Measurements from ENCODE around the gene NDUFC1. TPM values are rescaled to one million over a fixed set of nuclear protein-coding genes. Genes with fewer than 3 reads are reported as not detected.

Gene NDUFC1
- total and polyA plus RNA-seq, 5 experiments from 2014 or later, result 28.1 to 163 (median 137) TPM

- peak; percentile 1 to 3 for ATAC-seq
- Mint-ChIP-seq H3K4me3 (peak overlapping the region; percentile 91 to 99 (median 98)), H3K27me3 (no peaks in the 10 kb centered on the region), H3K27ac (peak overlapping the region; percentile 96 to 99 (median 99)), H3K4me1 (peaks cover 5 to 47% (median 35%) of the 10 kb centered on the region in 4 donors), H3K36me3 (peaks cover 3 to 32% (median 5%) of the 10 kb centered on the region in 3 donors), H3K9me3 (no peaks in the 10 kb centered on the region)
- POLR2A ChIA-PET, result interaction anchor here (0.6 to 1.7 kb wide), 9 partner anchors 15 to 279 kb away, joined by 4 to 7 read pairs (median 4); partner anchors contain the start of gene ELF2
- no peak for DNase-seq
Measured at GRCh38 chr4:139295942-139296299, 6.4 kb downstream of the NDUFC1 start.

DNA sequence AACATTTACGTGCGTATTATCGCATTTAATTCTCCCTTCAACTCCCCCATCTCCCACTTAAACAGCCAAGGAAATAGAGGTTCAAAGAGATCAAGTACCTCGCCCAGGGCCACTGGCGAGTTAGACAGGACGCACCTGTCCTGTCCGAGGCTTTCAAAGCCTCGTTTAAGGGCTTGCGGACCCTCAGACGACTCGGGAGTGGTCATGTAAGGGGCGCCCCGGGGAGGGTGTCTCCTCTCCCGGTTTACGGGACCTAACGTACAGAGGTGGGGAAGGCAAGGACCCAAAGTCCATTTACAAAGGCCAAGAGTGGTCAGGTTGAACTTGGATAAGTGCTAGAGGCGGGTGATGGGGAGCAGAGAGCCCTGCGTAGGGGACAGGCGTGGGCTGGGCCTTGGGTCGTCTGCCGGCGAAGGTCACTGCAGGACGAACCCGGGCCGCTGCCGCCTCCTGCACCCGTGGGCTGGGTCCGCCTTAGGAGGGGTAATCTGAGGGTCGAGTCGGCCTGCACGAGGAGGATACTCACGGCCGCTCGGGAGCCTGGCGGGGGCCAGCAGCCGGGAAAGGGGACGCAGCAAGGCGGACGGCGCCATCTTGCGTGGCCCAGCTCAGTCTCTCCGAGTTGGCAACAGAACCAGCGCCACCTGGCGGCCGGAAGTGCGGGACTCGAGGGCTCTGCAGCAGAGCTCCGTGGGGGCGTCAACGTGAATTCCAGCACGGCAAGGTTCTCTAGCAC is 6.9 kb downstream of the NDUFC1 start:
- ATAC-seq (peak; percentile 95 to 96), DNase-seq (peak; percentile 90 to 99 (median 96))
- POLR2A ChIA-PET, result interaction anchor here (0.6 to 1.7 kb wide), 10 partner anchors 10 to 279 kb away, joined by 3 to 7 read pairs (median 4); partner anchors contain the start of gene ELF2
- Mint-ChIP-seq H3K4me1 (peaks cover 1 to 42% (median 30%) of the 10 kb centered on the region in 4 donors), H3K27me3 (no peaks in the 10 kb centered on the region), H3K36me3 (peaks cover 3 to 35% (median 5%) of the 10 kb centered on the region in 3 donors), H3K4me3 (peak overlapping the region; percentile 91 to 99 (median 98)), H3K9me3 (no peaks in the 10 kb centered on the region), H3K27ac (peak overlapping the region; percentile 96 to 99 (median 99))

DNA sequence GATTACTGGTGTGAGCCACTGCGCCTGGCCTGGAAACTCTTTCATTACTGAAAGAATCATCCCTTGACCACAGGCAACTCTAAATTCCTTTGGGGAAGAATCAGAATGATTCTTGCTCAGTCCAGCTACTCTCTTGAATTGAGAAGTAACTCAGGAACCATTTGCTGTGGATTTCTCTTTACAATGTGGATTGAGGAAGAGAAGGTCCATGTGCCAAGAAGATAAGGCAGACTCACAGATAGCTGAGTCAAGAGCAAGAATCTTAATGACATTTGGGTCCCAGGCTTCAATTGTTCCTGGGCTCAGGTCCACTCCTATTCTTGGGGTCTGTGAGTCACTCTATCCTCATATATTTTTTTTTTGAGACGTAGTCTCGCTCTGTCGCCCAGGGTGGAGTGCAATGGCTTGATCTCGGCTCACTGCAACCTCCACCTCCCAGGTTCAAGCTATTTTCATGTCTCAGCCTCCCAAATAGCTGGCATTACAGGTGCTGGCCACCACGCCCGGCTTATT is 16.0 kb downstream of the NDUFC1 start:
- Mint-ChIP-seq H3K36me3 (peaks cover 5 to 38% (median 17%) of the 10 kb centered on the region in 3 donors), H3K4me3 (no peak overlapping the region), H3K27ac (peak overlapping the region in 1 of 10 donors; percentile 44), H3K27me3 (peaks cover 0 to under 1% (median 0%) of the 10 kb centered on the region in 5 donors), H3K9me3 (peaks cover 0 to 12% (median 2%) of the 10 kb centered on the region in 9 donors), H3K4me1 (peaks cover 0 to 3% (median 1%) of the 10 kb centered on the region in 4 donors)
- DNase-seq (no peak), ATAC-seq (no peak)
- POLR2A ChIA-PET, result interaction anchor here (1.4 kb wide), 1 partner anchor 9 kb away, joined by 3 read pairs; no protein-coding TSS in a partner anchor

GRCh38 chr4:139282721-139283075 is 19.6 kb downstream of the NDUFC1 start:
- Mint-ChIP-seq H3K4me1 (peaks cover 10 to 19% (median 19%) of the 10 kb centered on the region in 4 donors), H3K4me3 (no peak overlapping the region), H3K36me3 (peaks cover 4 to 11% (median 5%) of the 10 kb centered on the region in 3 donors), H3K27ac (no peak overlapping the region), H3K27me3 (peaks cover 9 to 26% (median 12%) of the 10 kb centered on the region in 5 donors), H3K9me3 (peaks cover 0 to 12% (median 2%) of the 10 kb centered on the region in 9 donors)
- ATAC-seq (no peak), DNase-seq (no peak)
- POLR2A ChIA-PET, result no interaction called here

DNA sequence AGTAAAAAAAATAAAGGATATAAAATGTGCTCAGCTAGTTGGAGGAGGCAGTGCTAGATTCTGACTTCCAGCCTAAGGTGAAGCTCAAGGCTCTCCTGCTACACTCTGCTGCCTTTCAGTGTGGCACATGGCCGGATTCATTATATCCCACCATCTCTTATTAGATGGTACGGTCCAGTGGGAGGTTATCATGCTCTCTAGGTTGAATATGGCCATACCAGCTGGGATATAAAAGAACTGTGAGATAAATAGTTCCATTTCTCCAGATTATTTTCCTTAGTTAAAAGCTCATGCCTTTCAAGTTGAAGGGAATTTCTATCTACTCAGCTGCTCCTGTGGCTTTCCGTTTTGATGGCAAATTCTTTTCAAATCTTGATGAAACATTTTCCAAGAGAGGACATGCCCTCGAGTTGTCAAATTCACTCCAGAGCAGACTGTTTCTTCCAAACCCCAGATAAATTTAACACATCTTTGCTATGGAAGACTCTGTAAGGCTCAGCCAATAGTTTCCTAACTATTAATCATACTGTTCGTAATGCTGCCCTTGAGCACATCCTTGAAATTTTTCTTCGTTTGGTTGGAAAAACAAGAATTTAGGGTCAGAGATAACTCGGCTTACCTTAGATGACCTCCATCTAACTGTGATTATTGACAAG is 20.1 kb downstream of the NDUFC1 start:
- peaks cover 0 to 12% (median 2%) of the 10 kb centered on the region in 9 donors for H3K9me3 Mint-ChIP-seq
- peaks cover 10 to 19% (median 19%) of the 10 kb centered on the region in 4 donors for H3K4me1 Mint-ChIP-seq
- DNase-seq (no peak), ATAC-seq (no peak)
- peaks cover 9 to 31% (median 15%) of the 10 kb centered on the region in 5 donors for H3K27me3 Mint-ChIP-seq
- POLR2A ChIA-PET, result no interaction called here
- no peak overlapping the region for H3K4me3 Mint-ChIP-seq
- no peak overlapping the region for H3K27ac Mint-ChIP-seq
- peaks cover 4 to 9% (median 5%) of the 10 kb centered on the region in 3 donors for H3K36me3 Mint-ChIP-seq

- POLR2A ChIA-PET, result interaction anchor here (0.9 kb wide), 1 partner anchor 16 kb away, joined by 4 read pairs; no protein-coding TSS in a partner anchor
- Mint-ChIP-seq H3K27me3 (peaks cover 14 to 43% (median 29%) of the 10 kb centered on the region in 5 donors), H3K9me3 (peaks cover 0 to 7% (median 2%) of the 10 kb centered on the region in 9 donors), H3K4me3 (peak within 1 kb of the TSS; percentile 72 to 88 (median 81)), H3K27ac (peak within 1 kb of the TSS in 1 of 10 donors; percentile 52), H3K36me3 (peaks cover 4 to 9% (median 5%) of the 10 kb centered on the region in 3 donors), H3K4me1 (peaks cover 10 to 19% (median 19%) of the 10 kb centered on the region in 4 donors)
- DNase-seq (peak in 8 of 10 donors; percentile 8 to 26 (median 21)), ATAC-seq (peak; percentile 78 to 86)
Measured at GRCh38 chr4:139279760-139280620, 22.3 kb downstream of the NDUFC1 start, which contains the start of gene MGARP. Gene MGARP (minus strand): TSS chr4:139280225. CDS start chr4:139280158, 67 bp downstream.

DNA sequence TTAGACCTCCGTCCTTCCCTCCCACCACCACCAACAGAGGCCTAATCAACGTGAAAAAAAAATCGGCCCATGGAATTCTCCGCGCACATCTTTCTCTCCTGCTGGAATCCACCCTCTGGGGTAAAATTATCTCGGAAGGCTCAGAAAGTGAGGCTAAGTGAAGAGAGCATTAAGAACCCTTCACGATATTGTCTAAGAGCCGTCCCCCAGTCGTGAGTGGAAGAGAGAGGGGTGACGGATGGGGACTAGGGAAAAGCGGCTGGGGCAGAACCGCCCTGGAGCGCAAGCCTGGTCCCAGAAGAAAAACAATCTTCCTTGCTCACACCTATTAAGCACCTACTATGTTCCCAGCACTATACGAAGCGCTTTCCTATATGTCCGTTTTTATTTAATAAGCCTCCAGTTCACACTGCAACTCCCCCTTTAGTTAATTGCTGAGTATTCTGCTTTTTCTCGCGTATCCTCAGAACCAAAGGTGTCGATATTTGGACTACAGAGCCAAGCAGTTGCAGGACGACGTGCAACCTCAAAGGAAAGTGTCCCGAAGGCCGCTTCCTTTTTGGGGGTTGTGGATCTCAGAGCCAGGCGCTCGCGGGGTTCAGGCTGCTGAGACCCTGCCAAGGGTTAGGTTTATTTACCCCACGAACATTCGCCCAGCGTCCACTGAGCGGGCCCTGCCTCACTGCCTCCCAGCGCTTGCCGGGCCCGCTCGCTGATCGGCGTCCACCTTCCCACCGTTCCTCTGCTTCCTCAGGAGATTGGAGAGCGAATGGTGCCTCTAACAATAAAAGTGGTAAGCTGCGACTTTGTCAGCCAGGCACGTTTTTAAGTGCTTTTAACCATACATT is 23.1 kb downstream of the NDUFC1 start:
- DNase-seq (peak in 1 of 10 donors; percentile 14), ATAC-seq (peak; percentile 56 to 58)
- Mint-ChIP-seq H3K27ac (no peak overlapping the region), H3K36me3 (peaks cover 0 to 3% (median 0%) of the 10 kb centered on the region in 3 donors), H3K4me1 (peaks cover 10 to 19% (median 19%) of the 10 kb centered on the region in 4 donors), H3K4me3 (peak overlapping the region; percentile 72 to 88 (median 81)), H3K9me3 (no peaks in the 10 kb centered on the region), H3K27me3 (peaks cover 15 to 43% (median 29%) of the 10 kb centered on the region in 5 donors)
- POLR2A ChIA-PET, result no interaction called here

GRCh38 chr4:139278485-139278884 is 23.8 kb downstream of the NDUFC1 start:
- Mint-ChIP-seq H3K27ac (no peak overlapping the region), H3K4me3 (peak overlapping the region; percentile 72 to 88 (median 81)), H3K27me3 (peaks cover 15 to 43% (median 29%) of the 10 kb centered on the region in 5 donors), H3K9me3 (no peaks in the 10 kb centered on the region), H3K36me3 (peaks cover 0 to 3% (median 2%) of the 10 kb centered on the region in 3 donors), H3K4me1 (peaks cover 10 to 19% (median 19%) of the 10 kb centered on the region in 4 donors)
- DNase-seq, result no peak
- POLR2A ChIA-PET, result interaction anchor here (0.5 kb wide), 1 partner anchor 196 kb away, joined by 4 read pairs; no protein-coding TSS in a partner anchor
- ATAC-seq, result no peak

DNA sequence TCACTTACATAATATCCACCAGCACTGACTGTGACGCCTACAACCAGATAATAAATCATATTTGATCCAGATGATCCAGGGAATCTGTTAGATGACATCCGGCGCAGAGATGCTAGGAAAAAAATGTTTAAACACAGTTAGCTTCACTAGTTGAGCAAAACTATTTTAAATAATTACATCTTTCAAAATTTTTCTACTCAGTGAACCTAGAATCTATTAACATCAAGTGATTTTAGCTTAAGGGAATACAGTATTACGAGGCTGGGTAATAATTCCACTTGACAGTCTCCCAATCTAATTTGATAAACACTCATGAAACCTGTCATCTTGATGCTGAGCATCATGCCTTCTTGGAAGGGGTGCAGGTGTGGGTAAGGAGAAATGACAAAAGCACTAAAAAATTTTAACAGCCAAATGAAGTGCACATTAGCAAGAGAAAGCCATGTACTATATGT is 27.0 kb downstream of the NDUFC1 start:
- peaks cover 0 to 3% (median 2%) of the 10 kb centered on the region in 3 donors for H3K36me3 Mint-ChIP-seq
- DNase-seq (no peak), ATAC-seq (no peak)
- peaks cover 10 to 18% (median 17%) of the 10 kb centered on the region in 4 donors for H3K4me1 Mint-ChIP-seq
- peaks cover 15 to 36% (median 30%) of the 10 kb centered on the region in 5 donors for H3K27me3 Mint-ChIP-seq
- H3K4me3 Mint-ChIP-seq, result no peak overlapping the region
- H3K27ac Mint-ChIP-seq, result no peak overlapping the region
- POLR2A ChIA-PET, result no interaction called here
- H3K9me3 Mint-ChIP-seq, result no peaks in the 10 kb centered on the region

DNA sequence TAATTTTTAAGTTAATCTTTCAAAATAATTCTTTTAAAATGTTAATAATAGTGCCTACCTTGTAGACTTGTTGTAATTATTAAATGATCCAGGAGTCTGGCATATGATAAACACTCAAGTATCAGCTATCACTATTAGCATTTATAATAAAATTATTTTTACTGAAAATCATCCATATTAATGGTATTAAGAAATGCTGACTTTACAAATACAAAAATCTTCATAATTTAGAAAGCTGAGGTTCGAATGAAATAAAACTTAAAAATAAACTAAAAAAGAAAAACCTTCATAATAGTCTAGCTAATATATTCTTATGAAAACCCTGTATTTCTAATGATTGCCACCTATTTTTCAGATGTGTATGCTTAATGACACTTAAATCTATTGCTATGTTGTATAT is 27.5 kb downstream of the NDUFC1 start:
- no peaks in the 10 kb centered on the region for H3K9me3 Mint-ChIP-seq
- ATAC-seq (no peak), DNase-seq (no peak)
- H3K36me3 Mint-ChIP-seq, result peaks cover 0 to 3% (median 2%) of the 10 kb centered on the region in 3 donors
- POLR2A ChIA-PET, result no interaction called here
- H3K27ac Mint-ChIP-seq, result no peak overlapping the region
- peaks cover 15 to 34% (median 30%) of the 10 kb centered on the region in 5 donors for H3K27me3 Mint-ChIP-seq
- peaks cover 8 to 15% (median 14%) of the 10 kb centered on the region in 4 donors for H3K4me1 Mint-ChIP-seq
- H3K4me3 Mint-ChIP-seq, result no peak overlapping the region

DNA sequence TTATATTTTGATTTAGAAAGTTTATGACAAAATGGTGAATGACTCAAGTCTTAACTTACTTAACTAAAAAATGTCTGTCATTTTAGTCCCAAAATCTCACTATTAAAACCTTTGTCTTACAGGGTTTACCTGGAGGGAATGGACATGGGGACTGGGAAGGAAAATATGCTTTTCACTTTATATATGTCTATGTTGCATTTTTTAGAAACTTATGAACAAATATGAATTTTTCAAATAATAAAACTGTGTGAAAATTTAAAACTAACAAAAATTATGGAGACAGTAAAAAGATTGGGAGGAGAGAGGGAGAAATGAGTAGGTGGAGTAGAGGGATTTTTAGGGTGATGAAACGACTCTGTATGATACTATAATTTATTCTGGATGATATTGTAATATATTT is 28.4 kb downstream of the NDUFC1 start:
- H3K9me3 Mint-ChIP-seq, result no peaks in the 10 kb centered on the region
- POLR2A ChIA-PET, result no interaction called here

More for the DNA sequence above, 28.4 kb downstream of the NDUFC1 start:
- Mint-ChIP-seq H3K27ac (no peak overlapping the region), H3K4me3 (no peak overlapping the region), H3K27me3 (peaks cover 9 to 26% (median 20%) of the 10 kb centered on the region in 5 donors), H3K4me1 (peaks cover 2 to 7% (median 4%) of the 10 kb centered on the region in 4 donors), H3K36me3 (peaks cover 0 to 2% (median 2%) of the 10 kb centered on the region in 3 donors)
- ATAC-seq (no peak), DNase-seq (no peak)

Measured in naive thymus-derived CD8-positive, alpha-beta T cell (primary cell).